H9 (cell line): ENCODE data around the gene S100Z. TPM values are rescaled to one million over a fixed set of nuclear protein-coding genes. Genes with fewer than 3 reads are reported as not detected.

ENCODE experiments used
- DNase-seq: peaks from one replicate; pipeline ENCODE4 v3.0.0-alpha.2; 2017
- H2AFZ ChIP-seq: one replicate; pipeline ENCODE4 v1.6.1; 2013; ENCODE audit warnings: mild to moderate bottlenecking, low read length, control low read depth, moderate library complexity
- H2AK5ac ChIP-seq: 2 replicates; pipeline ENCODE4 v1.6.1; 2013; ENCODE audit warnings: low read length, control low read depth, mixed read lengths; ENCODE audit not compliant: insufficient read length
- H2BK120ac ChIP-seq: one replicate; pipeline ENCODE4 v1.6.1; 2013; ENCODE audit warnings: low read depth, mild to moderate bottlenecking, low read length, control low read depth, inconsistent platforms; ENCODE audit not compliant: poor library complexity, severe bottlenecking
- H2BK12ac ChIP-seq: 2 replicates; pipeline ENCODE4 v1.6.1; 2013; ENCODE audit warnings: low read length, control low read depth, mixed read lengths, low read depth; ENCODE audit not compliant: insufficient read length
- H2BK15ac ChIP-seq: 2 replicates; pipeline ENCODE4 v1.6.1; 2013; ENCODE audit warnings: low read depth, low read length, control low read depth
- H2BK20ac ChIP-seq: one replicate; pipeline ENCODE4 v1.6.1; 2013; ENCODE audit warnings: low read depth, mild to moderate bottlenecking, low read length, control low read depth, inconsistent platforms; ENCODE audit not compliant: poor library complexity, severe bottlenecking
- H2BK5ac ChIP-seq: 2 replicates; pipeline ENCODE4 v1.6.1; 2013; ENCODE audit warnings: low read length, control low read depth, mixed read lengths; ENCODE audit not compliant: insufficient read length
- H3K14ac ChIP-seq: 2 replicates; pipeline ENCODE4 v1.6.1; 2013; ENCODE audit warnings: low read length, control low read depth; ENCODE audit not compliant: insufficient read depth
- H3K18ac ChIP-seq: 2 replicates; pipeline ENCODE4 v1.6.1; 2013; ENCODE audit warnings: low read depth, mild to moderate bottlenecking, mixed read lengths, low read length, control low read depth; ENCODE audit not compliant: insufficient read length
- H3K23ac ChIP-seq: 2 replicates; pipeline ENCODE4 v1.6.1; 2013; ENCODE audit warnings: low read length, control low read depth, mixed read lengths, low read depth; ENCODE audit not compliant: insufficient read length
- H3K23me2 ChIP-seq: 2 replicates; pipeline ENCODE4 v1.6.1; 2013; ENCODE audit warnings: low read depth, mild to moderate bottlenecking, mixed read lengths, low read length, control low read depth; ENCODE audit not compliant: insufficient read length, poor library complexity, severe bottlenecking
- H3K27ac ChIP-seq: 2 replicates; pipeline ENCODE4 v1.5.1; 2013; ENCODE audit warnings: low read length, control low read depth, mixed read lengths, low read depth; ENCODE audit not compliant: insufficient read length
- H3K27me3 ChIP-seq: 2 replicates; pipeline ENCODE4 v1.6.1; 2013; ENCODE audit warnings: low read length, control low read depth, inconsistent platforms; ENCODE audit not compliant: insufficient read depth
- H3K4ac ChIP-seq: 2 replicates; pipeline ENCODE4 v1.6.1; 2013; ENCODE audit warnings: low read depth, mild to moderate bottlenecking, control low read depth, inconsistent platforms, low read length, moderate library complexity
- H3K4me1 ChIP-seq: 2 replicates; pipeline ENCODE4 v1.6.1; 2013; ENCODE audit warnings: low read length, control low read depth, inconsistent platforms; ENCODE audit not compliant: insufficient read depth
- H3K4me2 ChIP-seq: 2 replicates; pipeline ENCODE4 v1.6.1; 2013; ENCODE audit warnings: low read length, control low read depth, mixed read lengths; ENCODE audit not compliant: insufficient read length, insufficient read depth
- H3K56ac ChIP-seq: 2 replicates; pipeline ENCODE4 v1.6.1; 2013; ENCODE audit warnings: low read depth, mild to moderate bottlenecking, mixed read lengths, low read length, control low read depth; ENCODE audit not compliant: insufficient read length
- H3K79me1 ChIP-seq: 2 replicates; pipeline ENCODE4 v1.6.1; 2013; ENCODE audit warnings: low read depth, mild to moderate bottlenecking, moderate library complexity, low read length, control low read depth, inconsistent platforms; ENCODE audit not compliant: insufficient read depth, poor library complexity, severe bottlenecking
- H3K79me2 ChIP-seq: 2 replicates; pipeline ENCODE4 v1.6.1; 2013; ENCODE audit warnings: low read length, control low read depth, inconsistent platforms; ENCODE audit not compliant: insufficient read depth
- H3K9ac ChIP-seq: 2 replicates; pipeline ENCODE4 v1.6.1; 2013; ENCODE audit warnings: low read length, control low read depth, mixed read lengths; ENCODE audit not compliant: insufficient read length; ENCODE audit errors: extremely low read depth
- H3K9me3 ChIP-seq: one replicate; pipeline ENCODE4 v1.6.1; 2013; ENCODE audit warnings: low read depth, low read length, inconsistent platforms; ENCODE audit not compliant: control insufficient read depth
- H3T11ph ChIP-seq: one replicate; pipeline ENCODE4 v1.6.1; 2013; ENCODE audit warnings: mild to moderate bottlenecking, low read length, control low read depth, inconsistent platforms
- H4K20me1 ChIP-seq: one replicate; pipeline ENCODE4 v1.6.1; 2013; ENCODE audit not compliant: control insufficient read depth, insufficient read length, insufficient read depth
- H4K5ac ChIP-seq: 2 replicates; pipeline ENCODE4 v1.6.1; 2013; ENCODE audit warnings: low read depth, mild to moderate bottlenecking, mixed read lengths, low read length, control low read depth; ENCODE audit not compliant: insufficient read length
- H4K8ac ChIP-seq: replicated peaks from 2 replicates; pipeline ENCODE4 v1.6.1; 2013; ENCODE audit warnings: low read length, control low read depth, mixed read lengths, low read depth; ENCODE audit not compliant: insufficient read length
- H4K91ac ChIP-seq: 2 replicates; pipeline ENCODE4 v1.6.1; 2013; ENCODE audit warnings: low read depth, mild to moderate bottlenecking, moderate library complexity, mixed read lengths, low read length, control low read depth; ENCODE audit not compliant: insufficient read length
- H3K27ac Mint-ChIP-seq, 3 experiments: 2 replicates in 2 of 3; 3 replicates in 1 of 3; pipeline ENCODE4 v1.8.0; 2020 to 2021; ENCODE audit warnings: mixed read lengths in 3 of 3, mild to moderate bottlenecking in 1 of 3, moderate library complexity in 1 of 3
- H3K27me3 Mint-ChIP-seq: 2 replicates; pipeline ENCODE4 v1.8.0; 2021; ENCODE audit warnings: low read depth, mild to moderate bottlenecking, moderate library complexity, mixed read lengths
- H3K36me3 Mint-ChIP-seq, 3 experiments: 2 replicates in 2 of 3; 3 replicates in 1 of 3; pipeline ENCODE4 v1.8.0; 2020 to 2021; ENCODE audit warnings: low read depth in 3 of 3, mixed read lengths in 3 of 3; ENCODE audit not compliant: insufficient read depth in 1 of 3
- H3K4me1 Mint-ChIP-seq, 2 experiments: 2 replicates each; pipeline ENCODE4 v1.8.0; 2020; ENCODE audit warnings: mixed read lengths in 2 of 2
- H3K4me3 Mint-ChIP-seq, 2 experiments: 2 replicates in 1 of 2; 3 replicates in 1 of 2; pipeline ENCODE4 v1.8.0; 2020 to 2021; ENCODE audit warnings: mild to moderate bottlenecking in 2 of 2, mixed read lengths in 2 of 2, moderate library complexity in 1 of 2
- H3K9me3 Mint-ChIP-seq, 2 experiments: 2 replicates in 1 of 2; 3 replicates in 1 of 2; pipeline ENCODE4 v1.8.0; 2020; ENCODE audit warnings: mild to moderate bottlenecking in 2 of 2, mixed read lengths in 2 of 2, moderate library complexity in 1 of 2
- CTCF ChIP-seq: fragments of 200-600 bp; sonication (generic); conservative IDR thresholded peaks from 3 replicates; pipeline ENCODE4 v1.8.0; 2021; ENCODE audit warnings: antibody characterized with exemption, mild to moderate bottlenecking
- WGBS: extraction: QIAGEN DNeasy Blood & Tissue Kit; methylation state at CpG from one replicate; pipeline ENCODE4 v1.1.7; 2013; ENCODE audit warnings: missing lambda C conversion rate, low lambda C conversion rate, mixed read lengths; ENCODE audit not compliant: insufficient read length; ENCODE audit errors: extremely low coverage; 5-methylcytosine and 5-hydroxymethylcytosine counted together
- total RNA-seq: library from RNA; stranded (reverse); gene quantifications from 2 replicates; pipeline ENCODE4 v1.2.1, GENCODE V29; 2021

S100Z gene
- total RNA-seq, 1 experiment from 2014 or later = not detected

- TF ChIP-seq CTCF = no peak
- no peaks in the 10 kb centered on the region for H3K4me1 ChIP-seq
- H3K56ac ChIP-seq = no peak overlapping the region
- Mint-ChIP-seq H3K27me3 (no peaks in the 10 kb centered on the region), H3K4me3 (no peak overlapping the region), H3K27ac (no peak overlapping the region; a peak in 1 of 7 replicates), H3K4me1 (peaks cover 8% of the 10 kb centered on the region in 2 experiments), H3K36me3 (peaks cover 13 to 24% (median 17%) of the 10 kb centered on the region in 3 experiments; a peak in 6 of 7 replicates), H3K9me3 (no peaks in the 10 kb centered on the region)
- no peak overlapping the region for H2BK120ac ChIP-seq
- no peaks in the 10 kb centered on the region for H3K27me3 ChIP-seq
- no peak overlapping the region for H4K91ac ChIP-seq
- no peak overlapping the region for H2BK20ac ChIP-seq
- peaks cover 4% of the 10 kb centered on the region for H3K79me1 ChIP-seq
- H3K23ac ChIP-seq = no peak overlapping the region
- H3K4ac ChIP-seq = no peak overlapping the region
- H3K23me2 ChIP-seq = no peaks in the 10 kb centered on the region
- H2BK5ac ChIP-seq = no peak overlapping the region
- H4K8ac ChIP-seq = no peak overlapping the region
- H3K18ac ChIP-seq = no peak overlapping the region
- H3K14ac ChIP-seq = no peak overlapping the region
- H3K79me2 ChIP-seq = peaks cover 1% of the 10 kb centered on the region; the same call in 1 of the 2 replicates
- H3K27ac ChIP-seq = no peak overlapping the region
- H3T11ph ChIP-seq = no peak overlapping the region
- H2BK12ac ChIP-seq = no peak overlapping the region
- no peak overlapping the region for H2BK15ac ChIP-seq
- DNase-seq = no peak
- H4K20me1 ChIP-seq = no peaks in the 10 kb centered on the region
- H3K9me3 ChIP-seq = no peaks in the 10 kb centered on the region
- no peak overlapping the region for H3K4me2 ChIP-seq
- no peak overlapping the region for H2AK5ac ChIP-seq
- H3K9ac ChIP-seq = no peak overlapping the region
- no CpG with 5 or more reads among the region's 2 CpGs for WGBS
- H2AFZ ChIP-seq = no peak overlapping the region
- H4K5ac ChIP-seq = no peak overlapping the region
These were observed 18.7 kb upstream of the S100Z start for GRCh38 chr5:76831110-76831452.
